Thyroid gland (tissue), 4 donors: Measurements from ENCODE around the gene CTXN3.

Source experiments
- POLR2A ChIP-seq, 2 donors: fragments of 450-650 bp; IDR thresholded peaks; one replicate each; pipeline ENCODE4 v1.6.1; 2017; ENCODE audit warnings: antibody characterized with exemption in 2 of 2, mild to moderate bottlenecking in 2 of 2, moderate library complexity in 1 of 2
- TF ChIP-seq, protein P1 (sequence below), 6 experiments: fragments of 200-600 bp in 3 of 6; fragments of 450-650 bp in 3 of 6; sonication (generic) in 3 of 6; IDR thresholded peaks; one replicate each; pipeline ENCODE4 v1.5.1; 2016 to 2019; ENCODE audit warnings: antibody characterized with exemption in 6 of 6, mild to moderate bottlenecking in 2 of 6, inconsistent platforms in 1 of 6, moderate library complexity in 1 of 6

DNA sequence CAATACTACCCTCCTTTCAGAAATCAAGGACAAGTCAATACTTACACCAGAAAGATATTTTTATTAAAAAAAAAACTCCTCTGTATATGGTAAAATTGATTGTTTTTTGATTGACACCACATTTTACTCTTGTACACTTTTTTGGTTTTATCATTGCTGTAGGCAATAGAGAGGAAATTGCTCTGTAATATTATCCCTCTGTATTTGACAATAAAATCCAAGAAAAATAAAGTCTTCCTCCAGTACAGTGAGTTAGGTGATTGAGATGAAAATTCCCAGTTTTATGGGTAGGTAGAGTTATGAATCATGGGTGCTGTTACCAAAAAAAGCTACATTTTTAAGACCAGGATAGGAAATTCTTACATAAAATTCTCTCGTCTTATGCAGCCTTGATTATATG is 31.7 kb downstream of the CTXN3 start:
- TF ChIP-seq, protein P1, sequence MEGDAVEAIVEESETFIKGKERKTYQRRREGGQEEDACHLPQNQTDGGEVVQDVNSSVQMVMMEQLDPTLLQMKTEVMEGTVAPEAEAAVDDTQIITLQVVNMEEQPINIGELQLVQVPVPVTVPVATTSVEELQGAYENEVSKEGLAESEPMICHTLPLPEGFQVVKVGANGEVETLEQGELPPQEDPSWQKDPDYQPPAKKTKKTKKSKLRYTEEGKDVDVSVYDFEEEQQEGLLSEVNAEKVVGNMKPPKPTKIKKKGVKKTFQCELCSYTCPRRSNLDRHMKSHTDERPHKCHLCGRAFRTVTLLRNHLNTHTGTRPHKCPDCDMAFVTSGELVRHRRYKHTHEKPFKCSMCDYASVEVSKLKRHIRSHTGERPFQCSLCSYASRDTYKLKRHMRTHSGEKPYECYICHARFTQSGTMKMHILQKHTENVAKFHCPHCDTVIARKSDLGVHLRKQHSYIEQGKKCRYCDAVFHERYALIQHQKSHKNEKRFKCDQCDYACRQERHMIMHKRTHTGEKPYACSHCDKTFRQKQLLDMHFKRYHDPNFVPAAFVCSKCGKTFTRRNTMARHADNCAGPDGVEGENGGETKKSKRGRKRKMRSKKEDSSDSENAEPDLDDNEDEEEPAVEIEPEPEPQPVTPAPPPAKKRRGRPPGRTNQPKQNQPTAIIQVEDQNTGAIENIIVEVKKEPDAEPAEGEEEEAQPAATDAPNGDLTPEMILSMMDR (IDR thresholded peaks at IDR 0.05), result no peak
- no peak for TF ChIP-seq POLR2A (IDR thresholded peaks at IDR 0.05)
